ENCODE data around the gene NCAM2. TPM values are rescaled to one million over a fixed set of nuclear protein-coding genes. Genes with fewer than 3 reads are reported as not detected.

NCAM2 gene
- total and polyA plus RNA-seq, 2 experiments from 2014 or later: 0.36 to 0.83 TPM

DNA sequence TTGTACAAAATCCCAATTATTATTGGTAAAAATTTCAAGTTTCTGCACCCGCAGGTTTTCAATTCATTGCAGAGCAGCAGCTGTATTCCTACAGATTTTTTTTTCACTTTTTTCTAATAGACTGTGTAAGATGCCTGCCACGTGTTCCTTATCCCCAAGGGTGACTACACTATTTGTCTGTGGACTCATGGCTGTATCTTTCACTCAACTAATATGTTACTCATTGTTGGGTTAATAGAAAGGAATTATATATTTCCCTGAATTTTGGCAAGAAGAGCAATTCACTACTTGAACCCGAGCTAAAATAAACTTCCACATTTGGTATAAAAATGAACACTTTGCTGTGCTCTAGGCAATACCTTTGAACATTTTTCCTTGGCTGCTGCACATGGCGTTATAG, 158.7 kb downstream of the NCAM2 start:
- Mint-ChIP-seq H3K9me3 (no peaks in the 10 kb centered on the region), H3K27me3 (ENCODE audit: insufficient read depth, low read depth, poor library complexity) (no peaks in the 10 kb centered on the region), H3K4me3 (no peak overlapping the region), H3K27ac (no peak overlapping the region), H3K36me3 (ENCODE audit: low read depth) (no peaks in the 10 kb centered on the region), H3K4me1 (no peaks in the 10 kb centered on the region)
- ATAC-seq: no peak
- H3K4me2 ChIP-seq: no peak overlapping the region
- H4K20me1 ChIP-seq (replicated peaks; ENCODE audit: insufficient read depth): no peaks in the 10 kb centered on the region
- H3K9me2 ChIP-seq (ENCODE audit: insufficient read depth): no peaks in the 10 kb centered on the region
- H3F3A ChIP-seq (replicated peaks; ENCODE audit: low read depth): no peaks in the 10 kb centered on the region
- H3K36me3 ChIP-seq (ENCODE audit: insufficient read depth): no peaks in the 10 kb centered on the region
- no peak overlapping the region for H3K27ac ChIP-seq (ENCODE audit: low read depth)
- DNase-seq (ENCODE audit: low spot score): no peak
- no peak overlapping the region for H3K4me3 ChIP-seq
- H3K27me3 ChIP-seq (ENCODE audit: insufficient read depth): no peaks in the 10 kb centered on the region
- H3K79me2 ChIP-seq (replicated peaks; ENCODE audit: insufficient read depth): no peaks in the 10 kb centered on the region
- H3K4me1 ChIP-seq (ENCODE audit: insufficient read depth): no peaks in the 10 kb centered on the region
- no peak overlapping the region for H2AFZ ChIP-seq
- TF ChIP-seq ZNF331 (CRISPR knock-in tag; IDR thresholded peaks at IDR 0.05; ENCODE audit: low read depth) (no peak), ZNF114 (CRISPR knock-in tag; IDR thresholded peaks at IDR 0.05) (no peak), EZH2phosphoT487 (IDR thresholded peaks at IDR 0.05; ENCODE audit: unreplicated experiment) (no peak), CTCF (conservative IDR thresholded peaks at IDR 0.05; ENCODE audit: low read depth in 2 of 2) (no peak), JUNB (IDR thresholded peaks at IDR 0.05; ENCODE audit: unreplicated experiment) (no peak), NANOG (IDR thresholded peaks at IDR 0.05; ENCODE audit: borderline replicate concordance) (no peak), STAT1 (IDR thresholded peaks at IDR 0.05; ENCODE audit: unreplicated experiment) (no peak)
- TF ChIP-seq, protein P1, sequence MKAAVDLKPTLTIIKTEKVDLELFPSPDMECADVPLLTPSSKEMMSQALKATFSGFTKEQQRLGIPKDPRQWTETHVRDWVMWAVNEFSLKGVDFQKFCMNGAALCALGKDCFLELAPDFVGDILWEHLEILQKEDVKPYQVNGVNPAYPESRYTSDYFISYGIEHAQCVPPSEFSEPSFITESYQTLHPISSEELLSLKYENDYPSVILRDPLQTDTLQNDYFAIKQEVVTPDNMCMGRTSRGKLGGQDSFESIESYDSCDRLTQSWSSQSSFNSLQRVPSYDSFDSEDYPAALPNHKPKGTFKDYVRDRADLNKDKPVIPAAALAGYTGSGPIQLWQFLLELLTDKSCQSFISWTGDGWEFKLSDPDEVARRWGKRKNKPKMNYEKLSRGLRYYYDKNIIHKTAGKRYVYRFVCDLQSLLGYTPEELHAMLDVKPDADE (IDR thresholded peaks at IDR 0.05): no peak

- no peaks in the 10 kb centered on the region for H3K9me2 ChIP-seq (ENCODE audit: insufficient read depth)
- no peaks in the 10 kb centered on the region for H3K27me3 ChIP-seq (ENCODE audit: insufficient read depth)
- no peaks in the 10 kb centered on the region for H3K4me1 ChIP-seq (ENCODE audit: insufficient read depth)
- H2AFZ ChIP-seq: no peak overlapping the region
- no peaks in the 10 kb centered on the region for H3K36me3 ChIP-seq (ENCODE audit: insufficient read depth)
- H4K20me1 ChIP-seq (replicated peaks; ENCODE audit: insufficient read depth): no peaks in the 10 kb centered on the region
- no peaks in the 10 kb centered on the region for H3K36me3 Mint-ChIP-seq (ENCODE audit: low read depth)
- H3K27ac Mint-ChIP-seq: no peak overlapping the region
- no peaks in the 10 kb centered on the region for H3F3A ChIP-seq (replicated peaks; ENCODE audit: low read depth)
- no peaks in the 10 kb centered on the region for H3K79me2 ChIP-seq (replicated peaks; ENCODE audit: insufficient read depth)
- no peak overlapping the region for H3K4me3 ChIP-seq
- DNase-seq (ENCODE audit: low spot score): no peak
- H3K27me3 Mint-ChIP-seq (ENCODE audit: insufficient read depth, low read depth, poor library complexity): no peaks in the 10 kb centered on the region
- no peaks in the 10 kb centered on the region for H3K9me3 Mint-ChIP-seq
- no peaks in the 10 kb centered on the region for H3K4me1 Mint-ChIP-seq
- H3K4me3 Mint-ChIP-seq: no peak overlapping the region
- no peak overlapping the region for H3K4me2 ChIP-seq
- no peak for ATAC-seq
- no peak overlapping the region for H3K27ac ChIP-seq (ENCODE audit: low read depth)
- TF ChIP-seq ZNF114 (CRISPR knock-in tag; IDR thresholded peaks at IDR 0.05) (no peak), EZH2 (IDR thresholded peaks at IDR 0.05; ENCODE audit: low read depth, unreplicated experiment) (no peak), JUNB (IDR thresholded peaks at IDR 0.05; ENCODE audit: unreplicated experiment) (no peak), POLR2AphosphoS5 (IDR thresholded peaks at IDR 0.05; ENCODE audit: low read depth) (no peak), CTCF (conservative IDR thresholded peaks at IDR 0.05; ENCODE audit: low read depth in 2 of 2) (no peak)
- TF ChIP-seq, protein P1 (IDR thresholded peaks at IDR 0.05): no peak
Measured at GRCh38 chr21:21158376-21158918, 160.2 kb downstream of the NCAM2 start.

Data from GM23338 (cell line).